HepG2 (cell line): ENCODE results near the gene DENND4B. TPM values are rescaled to one million over a fixed set of nuclear protein-coding genes. Genes with fewer than 3 reads are reported as not detected.

Experiments
- ELF3 ChIP-seq: IDR thresholded peaks from 2 replicates; pipeline ENCODE4 v1.6.1; 2016; ENCODE audit warnings: missing genetic modification reagents, missing compliant biosample characterization
- FOXK2 ChIP-seq: fragments of 450-650 bp; IDR thresholded peaks from 2 replicates; pipeline ENCODE4 v1.6.1; 2016
- HNRNPLL ChIP-seq: fragments of 200-400 bp; formaldehyde crosslinking; IDR thresholded peaks from 2 replicates; pipeline ENCODE4 v1.6.1; 2017; ENCODE audit warnings: mild to moderate bottlenecking, low read depth, low read length; ENCODE audit not compliant: poor library complexity, severe bottlenecking
- MAF1 ChIP-seq: sonication (generic); formaldehyde crosslinking; IDR thresholded peaks from 2 replicates; pipeline ENCODE4 v1.5.0; 2020; ENCODE audit warnings: missing genetic modification reagents, borderline replicate concordance
- NFYC ChIP-seq: IDR thresholded peaks from 2 replicates; pipeline ENCODE4 v1.6.1; 2016; ENCODE audit warnings: missing genetic modification reagents, missing compliant biosample characterization
- SMAD1 ChIP-seq: sonication (generic); formaldehyde crosslinking; IDR thresholded peaks from 2 replicates; pipeline ENCODE4 v1.4.0; 2020; ENCODE audit warnings: missing genetic modification reagents, low read depth, mild to moderate bottlenecking, borderline replicate concordance
- TBP ChIP-seq: sonication (generic); formaldehyde crosslinking; IDR thresholded peaks from 2 replicates; pipeline ENCODE4 v1.5.0; 2020; ENCODE audit warnings: missing genetic modification reagents
- ZBTB7A ChIP-seq: sonication (generic); formaldehyde crosslinking; IDR thresholded peaks from 2 replicates; pipeline ENCODE4 v1.8.0; 2022; ENCODE audit warnings: mild to moderate bottlenecking, missing genetic modification reagents
- ZFP41 ChIP-seq: sonication (generic); formaldehyde crosslinking; IDR thresholded peaks from 2 replicates; pipeline ENCODE4 v1.4.0; 2020; ENCODE audit warnings: mild to moderate bottlenecking, missing genetic modification reagents, borderline replicate concordance
- ZNF12 ChIP-seq: sonication (generic); formaldehyde crosslinking; IDR thresholded peaks from 2 replicates; pipeline ENCODE4 v1.5.0; 2020; ENCODE audit warnings: missing genetic modification reagents
- ZNF230 ChIP-seq: sonication (generic); formaldehyde crosslinking; IDR thresholded peaks from 2 replicates; pipeline ENCODE4 v1.4.0; 2020; ENCODE audit warnings: mild to moderate bottlenecking, missing genetic modification reagents
- ZNF546 ChIP-seq: sonication (generic); formaldehyde crosslinking; conservative IDR thresholded peaks from 2 replicates; pipeline ENCODE4 v1.8.1; 2023; ENCODE audit warnings: mild to moderate bottlenecking, missing genetic modification reagents
- ZNF569 ChIP-seq: sonication (generic); formaldehyde crosslinking; IDR thresholded peaks from 2 replicates; pipeline ENCODE4 v1.5.0; 2020; ENCODE audit warnings: mild to moderate bottlenecking, missing genetic modification reagents, moderate library complexity, borderline replicate concordance
- polyA plus RNA-seq, 8 experiments: library from polyadenylated mRNA; depleted of rRNA in 3 of 8; stranded (reverse) in 7 of 8; unstranded in 1 of 8; fragments of >200 nt; fragmentation: Illumina TruSeq in 4 of 8; extraction: Trizol in 4 of 8; gene quantifications; 2 replicates each; pipeline versions ENCODE4 v1.2.1 to v1.2.3, GENCODE V29; 2011 to 2016; ENCODE audit warnings: low read depth in 4 of 8, missing spikeins in 1 of 8, mixed read lengths in 1 of 8; ENCODE audit not compliant: insufficient read depth in 1 of 8
- total RNA-seq, 5 experiments: library from RNA; depleted of rRNA; stranded (reverse); fragments of >200 nt; fragmentation: Illumina TruSeq; extraction: Trizol; gene quantifications; 2 replicates each; pipeline ENCODE4 v1.2.3, GENCODE V29; 2016; ENCODE audit warnings: low read depth in 1 of 5
- TF ChIP-seq, protein P1 (sequence below): sonication (generic); formaldehyde crosslinking; IDR thresholded peaks from 2 replicates; pipeline ENCODE4 v1.5.1; 2020; ENCODE audit warnings: missing genetic modification reagents, mild to moderate bottlenecking, borderline replicate concordance
- TF ChIP-seq, protein P2 (sequence below): sonication (generic); formaldehyde crosslinking; IDR thresholded peaks from 2 replicates; pipeline ENCODE4 v1.8.0; 2022; ENCODE audit warnings: mild to moderate bottlenecking, missing genetic modification reagents, moderate library complexity
- TF ChIP-seq, protein P3 (sequence below): sonication (generic); formaldehyde crosslinking; IDR thresholded peaks from 2 replicates; pipeline ENCODE4 v1.9.0; 2021; ENCODE audit warnings: missing genetic modification reagents, borderline replicate concordance
- TF ChIP-seq, protein P4 (sequence below): sonication (generic); formaldehyde crosslinking; IDR thresholded peaks from 2 replicates; pipeline ENCODE4 v1.5.0; 2020; ENCODE audit warnings: mild to moderate bottlenecking, missing genetic modification reagents, borderline replicate concordance

The DENND4B gene
- total and polyA plus RNA-seq, 2 of the 13 experiments (the other 11 are each of a cell fraction or from before 2014, with no cell fraction given), result 15.1 to 20.3 TPM

DNA sequence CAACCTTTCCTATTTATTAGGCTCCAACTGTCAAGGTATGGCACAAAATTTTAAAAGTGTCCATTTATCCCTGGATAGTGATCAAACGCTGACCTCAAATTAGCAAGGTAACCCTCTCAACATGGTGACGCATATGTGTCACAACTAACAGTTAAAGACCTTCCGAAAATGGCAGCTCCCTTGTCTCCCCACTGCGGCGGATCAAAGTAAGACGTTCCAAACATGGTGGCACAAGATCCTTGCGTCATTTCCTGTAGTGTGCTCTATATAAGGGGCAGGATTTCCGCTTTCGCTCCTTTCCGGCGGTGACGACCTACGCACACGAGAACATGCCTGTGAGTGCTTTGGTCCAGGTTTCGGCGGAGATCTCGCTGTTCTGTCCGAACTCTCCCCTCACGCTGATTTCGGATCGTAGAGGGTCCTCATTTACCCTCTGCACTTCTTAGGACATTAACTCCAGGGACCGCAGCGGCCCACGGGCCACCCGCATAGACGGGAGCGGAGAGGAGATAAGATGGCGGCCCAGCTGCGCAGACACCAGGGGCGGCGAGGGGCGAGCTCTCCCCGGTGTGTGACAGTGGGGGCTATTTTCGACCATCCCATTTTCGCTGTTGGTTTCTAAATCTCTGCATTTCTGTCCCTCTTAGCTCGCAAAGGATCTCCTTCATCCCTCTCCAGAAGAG lies 44.1 kb upstream of the DENND4B start, which contains the start of gene RPS27 (continued):
- TF ChIP-seq ZNF569, result no peak
- TF ChIP-seq ZBTB7A (CRISPR knock-in tag), result peak; percentile 75; the same call in 1 of the 2 replicates
- TF ChIP-seq FOXK2, result peak; percentile 7; the same call in 1 of the 2 replicates
- TF ChIP-seq ZNF12, result peak; percentile 49; the same call in 1 of the 2 replicates
- peak; percentile 99 for TF ChIP-seq ELF3
- TF ChIP-seq MAF1 (CRISPR knock-in tag), result no peak
- TF ChIP-seq TBP (CRISPR knock-in tag), result no peak
- TF ChIP-seq HNRNPLL, result peak; percentile 41
- TF ChIP-seq ZNF230 (CRISPR knock-in tag), result peak; percentile 87
- no peak for TF ChIP-seq SMAD1 (CRISPR knock-in tag)
- no peak; the same call in 1 of the 2 replicates for TF ChIP-seq ZNF546 (CRISPR knock-in tag)
- no peak for TF ChIP-seq NFYC (CRISPR knock-in tag)
- TF ChIP-seq, protein P1, sequence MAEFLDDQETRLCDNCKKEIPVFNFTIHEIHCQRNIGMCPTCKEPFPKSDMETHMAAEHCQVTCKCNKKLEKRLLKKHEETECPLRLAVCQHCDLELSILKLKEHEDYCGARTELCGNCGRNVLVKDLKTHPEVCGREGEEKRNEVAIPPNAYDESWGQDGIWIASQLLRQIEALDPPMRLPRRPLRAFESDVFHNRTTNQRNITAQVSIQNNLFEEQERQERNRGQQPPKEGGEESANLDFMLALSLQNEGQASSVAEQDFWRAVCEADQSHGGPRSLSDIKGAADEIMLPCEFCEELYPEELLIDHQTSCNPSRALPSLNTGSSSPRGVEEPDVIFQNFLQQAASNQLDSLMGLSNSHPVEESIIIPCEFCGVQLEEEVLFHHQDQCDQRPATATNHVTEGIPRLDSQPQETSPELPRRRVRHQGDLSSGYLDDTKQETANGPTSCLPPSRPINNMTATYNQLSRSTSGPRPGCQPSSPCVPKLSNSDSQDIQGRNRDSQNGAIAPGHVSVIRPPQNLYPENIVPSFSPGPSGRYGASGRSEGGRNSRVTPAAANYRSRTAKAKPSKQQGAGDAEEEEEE (CRISPR knock-in tag), result no peak; the same call in 1 of the 2 replicates
- TF ChIP-seq ZFP41 (CRISPR knock-in tag), result no peak
- TF ChIP-seq, protein P2, sequence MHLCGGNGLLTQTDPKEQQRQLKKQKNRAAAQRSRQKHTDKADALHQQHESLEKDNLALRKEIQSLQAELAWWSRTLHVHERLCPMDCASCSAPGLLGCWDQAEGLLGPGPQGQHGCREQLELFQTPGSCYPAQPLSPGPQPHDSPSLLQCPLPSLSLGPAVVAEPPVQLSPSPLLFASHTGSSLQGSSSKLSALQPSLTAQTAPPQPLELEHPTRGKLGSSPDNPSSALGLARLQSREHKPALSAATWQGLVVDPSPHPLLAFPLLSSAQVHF, result no peak
- TF ChIP-seq, protein P3, sequence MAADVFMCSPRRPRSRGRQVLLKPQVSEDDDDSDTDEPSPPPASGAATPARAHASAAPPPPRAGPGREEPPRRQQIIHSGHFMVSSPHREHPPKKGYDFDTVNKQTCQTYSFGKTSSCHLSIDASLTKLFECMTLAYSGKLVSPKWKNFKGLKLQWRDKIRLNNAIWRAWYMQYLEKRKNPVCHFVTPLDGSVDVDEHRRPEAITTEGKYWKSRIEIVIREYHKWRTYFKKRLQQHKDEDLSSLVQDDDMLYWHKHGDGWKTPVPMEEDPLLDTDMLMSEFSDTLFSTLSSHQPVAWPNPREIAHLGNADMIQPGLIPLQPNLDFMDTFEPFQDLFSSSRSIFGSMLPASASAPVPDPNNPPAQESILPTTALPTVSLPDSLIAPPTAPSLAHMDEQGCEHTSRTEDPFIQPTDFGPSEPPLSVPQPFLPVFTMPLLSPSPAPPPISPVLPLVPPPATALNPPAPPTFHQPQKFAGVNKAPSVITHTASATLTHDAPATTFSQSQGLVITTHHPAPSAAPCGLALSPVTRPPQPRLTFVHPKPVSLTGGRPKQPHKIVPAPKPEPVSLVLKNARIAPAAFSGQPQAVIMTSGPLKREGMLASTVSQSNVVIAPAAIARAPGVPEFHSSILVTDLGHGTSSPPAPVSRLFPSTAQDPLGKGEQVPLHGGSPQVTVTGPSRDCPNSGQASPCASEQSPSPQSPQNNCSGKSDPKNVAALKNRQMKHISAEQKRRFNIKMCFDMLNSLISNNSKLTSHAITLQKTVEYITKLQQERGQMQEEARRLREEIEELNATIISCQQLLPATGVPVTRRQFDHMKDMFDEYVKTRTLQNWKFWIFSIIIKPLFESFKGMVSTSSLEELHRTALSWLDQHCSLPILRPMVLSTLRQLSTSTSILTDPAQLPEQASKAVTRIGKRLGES (CRISPR knock-in tag), result no peak
- TF ChIP-seq, protein P4, sequence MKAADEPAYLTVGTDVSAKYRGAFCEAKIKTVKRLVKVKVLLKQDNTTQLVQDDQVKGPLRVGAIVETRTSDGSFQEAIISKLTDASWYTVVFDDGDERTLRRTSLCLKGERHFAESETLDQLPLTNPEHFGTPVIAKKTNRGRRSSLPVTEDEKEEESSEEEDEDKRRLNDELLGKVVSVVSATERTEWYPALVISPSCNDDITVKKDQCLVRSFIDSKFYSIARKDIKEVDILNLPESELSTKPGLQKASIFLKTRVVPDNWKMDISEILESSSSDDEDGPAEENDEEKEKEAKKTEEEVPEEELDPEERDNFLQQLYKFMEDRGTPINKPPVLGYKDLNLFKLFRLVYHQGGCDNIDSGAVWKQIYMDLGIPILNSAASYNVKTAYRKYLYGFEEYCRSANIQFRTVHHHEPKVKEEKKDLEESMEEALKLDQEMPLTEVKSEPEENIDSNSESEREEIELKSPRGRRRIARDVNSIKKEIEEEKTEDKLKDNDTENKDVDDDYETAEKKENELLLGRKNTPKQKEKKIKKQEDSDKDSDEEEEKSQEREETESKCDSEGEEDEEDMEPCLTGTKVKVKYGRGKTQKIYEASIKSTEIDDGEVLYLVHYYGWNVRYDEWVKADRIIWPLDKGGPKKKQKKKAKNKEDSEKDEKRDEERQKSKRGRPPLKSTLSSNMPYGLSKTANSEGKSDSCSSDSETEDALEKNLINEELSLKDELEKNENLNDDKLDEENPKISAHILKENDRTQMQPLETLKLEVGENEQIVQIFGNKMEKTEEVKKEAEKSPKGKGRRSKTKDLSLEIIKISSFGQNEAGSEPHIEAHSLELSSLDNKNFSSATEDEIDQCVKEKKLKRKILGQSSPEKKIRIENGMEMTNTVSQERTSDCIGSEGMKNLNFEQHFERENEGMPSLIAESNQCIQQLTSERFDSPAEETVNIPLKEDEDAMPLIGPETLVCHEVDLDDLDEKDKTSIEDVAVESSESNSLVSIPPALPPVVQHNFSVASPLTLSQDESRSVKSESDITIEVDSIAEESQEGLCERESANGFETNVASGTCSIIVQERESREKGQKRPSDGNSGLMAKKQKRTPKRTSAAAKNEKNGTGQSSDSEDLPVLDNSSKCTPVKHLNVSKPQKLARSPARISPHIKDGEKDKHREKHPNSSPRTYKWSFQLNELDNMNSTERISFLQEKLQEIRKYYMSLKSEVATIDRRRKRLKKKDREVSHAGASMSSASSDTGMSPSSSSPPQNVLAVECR (CRISPR knock-in tag), result peak; percentile 95
